Hematopoietic multipotent progenitor cell treated with erythropoietin and hydrocortisone succinate and interleukin-3 and kit ligand, for 17 days (in vitro differentiated cells): ENCODE data around the gene CLCN7.

ENCODE experiments used
- DNase-seq: peaks from one replicate; pipeline ENCODE4 v3.0.0-alpha.2; 2015; ENCODE audit warnings: low spot score

Gene CLCN7

DNA sequence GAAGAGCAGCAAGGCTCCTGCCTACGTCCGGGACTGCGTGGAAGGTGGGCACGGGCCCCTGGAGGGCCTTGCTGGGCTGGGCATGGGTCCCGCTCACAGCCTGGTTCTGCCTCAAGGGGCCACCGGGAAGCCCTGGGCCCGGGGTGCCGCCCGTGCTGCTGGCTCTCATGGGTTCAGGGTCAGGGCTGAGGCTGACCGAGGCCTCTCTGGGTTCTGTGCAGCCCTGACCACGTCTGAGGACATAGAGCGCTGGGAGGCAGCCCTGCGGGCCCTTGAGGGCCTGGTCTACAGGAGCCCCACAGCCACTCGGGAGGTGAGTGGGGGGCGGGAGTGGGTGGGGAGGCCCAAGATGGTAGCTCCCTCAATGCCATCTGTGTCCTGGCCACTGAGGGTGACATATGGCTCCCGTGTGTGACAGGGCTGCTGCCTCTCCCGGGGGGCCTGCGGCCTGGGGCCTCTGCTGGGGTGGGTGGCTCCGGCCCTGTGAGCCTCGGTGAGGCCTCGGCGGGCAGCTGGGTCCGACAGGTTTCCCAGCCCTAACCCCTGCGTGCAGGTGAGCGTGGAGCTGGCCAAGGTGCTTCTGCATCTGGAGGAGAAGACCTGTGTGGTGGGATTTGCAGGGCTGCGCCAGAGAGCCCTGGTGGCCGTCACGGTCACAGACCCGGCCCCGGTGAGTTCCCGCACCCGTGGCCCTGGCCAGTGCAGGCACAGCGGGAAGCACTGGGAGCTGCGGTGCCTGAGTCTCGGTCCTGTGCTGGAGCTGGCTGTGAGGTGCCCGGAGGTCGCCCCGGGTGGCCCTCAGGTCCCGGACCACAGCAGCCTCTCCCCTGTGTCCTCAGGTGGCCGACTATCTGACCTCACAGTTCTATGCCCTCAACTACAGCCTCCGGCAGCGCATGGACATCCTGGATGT, 27.5 kb upstream of the CLCN7 start:
- DNase-seq: no peak

- DNase-seq: no peak
Measured at GRCh38 chr16:1501630-1502029, 26.8 kb upstream of the CLCN7 start.

GRCh38 chr16:1500465-1501150, 25.8 kb upstream of the CLCN7 start:
- no peak for DNase-seq

DNA sequence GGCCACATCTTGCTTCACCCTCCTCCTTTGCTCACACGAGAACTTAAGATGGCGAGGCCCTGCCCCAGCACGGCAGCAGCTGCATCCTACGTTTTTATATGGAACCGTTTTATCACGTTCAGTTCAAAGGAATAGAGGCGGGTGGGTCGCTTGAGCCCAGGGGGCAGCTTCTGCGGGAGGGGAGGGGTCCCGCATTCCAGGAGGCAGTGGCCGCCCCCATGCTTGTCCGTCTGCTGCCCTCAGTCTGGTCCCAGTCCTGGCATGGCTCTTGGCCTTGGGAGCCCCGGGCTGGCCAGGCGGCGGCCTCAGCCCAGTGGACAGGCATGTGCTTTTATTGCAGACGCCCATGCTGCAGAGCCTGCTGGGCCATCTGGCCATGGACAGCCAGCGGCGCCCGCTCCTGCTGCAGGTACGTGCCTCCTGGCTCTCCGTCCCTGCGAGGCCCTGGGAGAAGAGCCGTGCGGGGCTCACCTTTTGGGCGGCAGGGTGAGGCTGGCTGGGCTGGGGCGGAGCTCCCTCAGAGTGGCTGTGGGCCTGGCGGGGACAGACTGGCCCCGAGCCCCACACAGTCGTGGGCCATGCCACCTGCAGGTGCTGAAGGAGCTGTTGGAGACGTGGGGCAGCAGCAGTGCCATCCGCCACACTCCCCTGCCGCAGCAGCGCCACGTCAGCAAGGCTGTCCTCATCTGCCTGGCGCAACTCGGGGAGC, 25.1 kb upstream of the CLCN7 start:
- no peak for DNase-seq

DNA sequence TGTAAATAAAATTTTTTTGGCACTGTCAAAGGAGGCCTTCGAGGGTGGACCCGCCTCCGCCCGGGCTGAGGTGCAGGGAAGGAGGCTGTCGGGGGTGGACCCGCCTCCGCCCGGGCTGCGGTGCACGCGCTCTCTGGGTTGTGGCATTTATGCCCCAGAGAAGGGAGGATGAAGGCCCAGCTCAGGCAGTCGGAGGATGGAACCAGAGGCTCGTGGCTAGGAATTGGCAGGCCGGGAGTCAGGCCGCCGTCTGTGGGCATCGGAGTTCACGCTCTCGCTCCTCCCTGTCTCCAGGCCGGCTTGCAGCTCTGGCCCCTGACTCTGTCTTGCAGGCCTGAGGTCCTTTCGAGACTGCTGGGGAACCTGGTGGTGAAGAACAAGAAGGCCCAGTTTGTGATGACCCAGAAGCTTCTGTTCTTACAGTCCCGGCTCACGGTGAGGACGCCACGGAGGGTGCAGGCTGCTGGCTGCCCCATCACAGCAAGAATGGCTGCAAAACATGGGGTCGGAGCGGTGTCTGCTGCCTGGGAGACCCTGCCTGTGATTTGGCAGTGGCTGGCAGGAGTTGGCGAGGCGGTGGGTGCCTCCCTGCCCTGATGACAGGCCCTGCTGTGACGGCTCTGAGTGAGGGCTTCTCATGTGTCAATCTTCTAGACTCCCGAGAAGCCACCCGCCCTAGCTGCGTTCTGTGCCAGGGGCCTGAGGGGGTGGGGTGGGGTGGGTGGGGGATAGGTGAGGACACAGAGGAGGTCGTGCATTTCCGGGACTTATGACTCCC, 24.3 kb upstream of the CLCN7 start:
- no peak for DNase-seq

GRCh38 chr16:1497014-1497598, 22.3 kb upstream of the CLCN7 start:
- DNase-seq: no peak

DNA sequence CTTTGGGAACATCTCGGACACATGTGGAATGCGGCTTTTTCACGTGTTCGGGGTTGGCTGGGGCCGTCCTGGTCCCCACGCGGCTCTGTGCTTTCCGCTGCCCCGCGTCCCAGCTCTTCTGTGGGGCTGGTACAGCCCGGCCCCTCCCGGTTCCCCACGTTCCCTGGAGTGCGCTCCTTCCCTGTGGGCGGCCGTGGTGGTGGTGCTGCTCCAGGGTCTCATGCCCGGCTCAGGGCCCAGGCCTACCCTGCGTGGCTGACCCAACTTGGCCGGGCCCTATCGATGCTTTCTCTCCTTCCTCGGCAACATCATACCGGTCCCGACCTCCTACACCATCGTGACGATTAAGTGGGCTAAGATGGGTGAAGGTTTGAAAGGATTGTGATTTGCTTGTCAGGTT, 21.6 kb upstream of the CLCN7 start:
- no peak for DNase-seq

- no peak for DNase-seq
Measured at GRCh38 chr16:1495889-1496262, 21.0 kb upstream of the CLCN7 start.

DNA sequence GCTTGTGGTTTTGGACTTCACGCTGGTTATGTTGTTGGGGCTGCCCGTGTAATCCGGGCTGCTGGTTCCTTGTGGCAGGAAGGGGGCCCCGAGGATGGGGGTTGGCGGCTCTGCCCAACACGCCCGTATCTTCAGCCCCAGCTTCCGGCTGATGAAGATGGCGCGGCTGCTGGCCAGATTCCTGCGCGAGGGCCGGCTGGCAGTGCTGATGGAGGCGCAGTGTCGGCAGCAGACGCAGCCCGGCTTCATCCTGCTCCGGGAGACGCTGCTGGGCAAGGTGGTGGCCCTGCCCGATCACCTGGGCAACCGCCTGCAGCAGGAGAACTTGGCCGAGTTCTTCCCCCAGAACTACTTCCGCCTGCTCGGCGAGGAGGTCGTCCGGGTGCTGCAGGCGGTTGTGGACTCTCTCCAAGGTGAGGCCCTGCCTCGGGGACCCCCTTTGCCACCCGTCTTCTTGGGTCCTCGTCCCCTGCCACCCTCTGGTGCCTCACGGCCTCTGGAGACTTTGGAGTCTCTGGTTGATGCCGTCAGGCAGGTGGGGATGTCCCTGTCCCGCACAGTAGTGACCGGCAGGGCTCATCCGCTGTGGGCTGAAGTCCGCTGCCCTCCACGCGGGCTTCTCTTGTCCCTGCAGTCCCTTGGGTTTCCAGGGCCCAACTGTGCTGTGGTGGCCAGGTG, 20.5 kb upstream of the CLCN7 start:
- no peak for DNase-seq

- DNase-seq: no peak
Measured at GRCh38 chr16:1494711-1495110, 19.9 kb upstream of the CLCN7 start.

DNA sequence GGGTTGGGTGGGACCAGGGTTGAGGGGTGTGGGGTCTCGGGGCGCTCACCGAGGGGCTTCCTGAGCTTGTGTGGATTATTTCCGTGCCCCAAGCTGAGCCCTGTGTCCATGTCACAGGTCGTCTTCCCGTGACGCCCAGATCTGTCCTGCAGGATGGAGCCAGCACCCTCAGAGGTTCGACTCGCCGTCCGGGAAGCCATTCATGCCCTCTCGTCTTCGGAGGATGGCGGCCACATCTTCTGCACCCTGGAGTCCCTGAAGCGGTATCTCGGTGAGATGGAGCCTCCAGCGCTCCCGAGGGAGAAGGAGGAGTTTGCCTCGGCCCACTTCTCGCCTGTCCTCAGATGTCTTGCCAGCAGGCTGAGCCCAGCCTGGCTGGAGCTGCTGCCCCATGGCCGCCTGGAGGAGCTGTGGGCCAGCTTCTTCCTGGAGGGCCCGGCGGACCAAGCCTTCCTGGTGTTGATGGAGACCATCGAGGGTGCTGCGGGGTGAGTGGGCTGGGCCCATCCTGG, 19.4 kb upstream of the CLCN7 start:
- no peak for DNase-seq

- DNase-seq: no peak
Measured at GRCh38 chr16:1493746-1494094, 18.9 kb upstream of the CLCN7 start.

GRCh38 chr16:1492923-1493745, 18.3 kb upstream of the CLCN7 start, which contains the start of gene TELO2:
Gene TELO2 (plus strand): TSS chr16:1493360. CDS start chr16:1494282, 922 bp downstream.
- DNase-seq: peak; percentile 88

GRCh38 chr16:1492082-1492922, 17.5 kb upstream of the CLCN7 start:
- DNase-seq: no peak

DNA sequence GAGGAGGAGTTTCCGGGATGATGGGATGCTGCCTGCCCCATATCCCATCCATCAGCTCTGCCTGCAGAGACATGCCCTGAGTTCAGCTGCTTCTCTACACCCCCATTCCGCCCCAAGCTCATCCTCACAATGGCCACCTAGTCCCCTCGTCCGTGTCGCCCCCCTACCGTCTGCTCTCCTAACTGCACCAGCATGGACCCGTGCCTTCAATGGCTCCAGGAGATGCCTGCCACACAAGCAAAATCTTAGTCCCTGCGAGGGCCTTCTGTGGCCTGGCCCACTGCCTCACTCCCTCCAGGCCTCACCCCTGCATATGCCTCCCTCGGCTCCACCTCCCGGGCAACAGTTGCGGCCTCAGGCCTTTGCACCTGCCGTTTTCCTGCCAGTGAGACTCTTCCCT, 16.5 kb upstream of the CLCN7 start:
- no peak for DNase-seq

- DNase-seq: no peak
Measured at GRCh38 chr16:1489077-1489476, 14.2 kb upstream of the CLCN7 start.

- no peak for DNase-seq
Measured at GRCh38 chr16:1488619-1489018, 13.8 kb upstream of the CLCN7 start, which contains the start of gene PTX4. Gene PTX4 (minus strand): TSS chr16:1488944. CDS start chr16:1488909, 35 bp downstream.

DNA sequence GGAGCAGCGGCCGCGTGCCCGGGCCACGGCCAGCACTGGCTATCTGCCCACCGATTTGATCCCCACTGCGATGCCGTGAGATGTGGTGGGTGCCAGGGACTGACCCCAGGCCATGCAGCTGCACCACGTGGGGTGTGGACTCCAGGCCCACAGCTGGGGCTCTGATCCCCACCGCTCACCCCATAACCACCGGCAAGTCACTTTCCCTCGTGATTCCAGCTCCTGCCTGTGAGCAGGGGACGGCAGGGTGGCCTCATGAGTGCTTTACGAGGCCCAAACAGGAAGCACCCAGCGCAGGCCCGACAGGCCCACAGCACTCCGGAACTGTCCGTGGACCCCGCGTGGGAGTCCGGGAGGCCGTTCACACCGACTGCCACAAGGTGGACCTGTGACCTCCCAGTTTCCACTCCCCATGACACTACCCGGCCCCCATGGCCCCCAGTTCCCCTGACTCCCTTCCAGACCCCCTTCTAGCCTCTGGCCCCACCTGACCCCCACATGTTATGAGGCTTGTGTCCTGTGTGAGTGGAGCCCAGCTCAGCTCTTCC, 13.3 kb upstream of the CLCN7 start:
- DNase-seq: no peak
